Measurements from ENCODE around the gene SPATA2L. TPM values are rescaled to one million over a fixed set of nuclear protein-coding genes. Genes with fewer than 3 reads are reported as not detected.

The SPATA2L gene
- total RNA-seq, 1 donor from 2014 or later, result 18.6 TPM

DNA sequence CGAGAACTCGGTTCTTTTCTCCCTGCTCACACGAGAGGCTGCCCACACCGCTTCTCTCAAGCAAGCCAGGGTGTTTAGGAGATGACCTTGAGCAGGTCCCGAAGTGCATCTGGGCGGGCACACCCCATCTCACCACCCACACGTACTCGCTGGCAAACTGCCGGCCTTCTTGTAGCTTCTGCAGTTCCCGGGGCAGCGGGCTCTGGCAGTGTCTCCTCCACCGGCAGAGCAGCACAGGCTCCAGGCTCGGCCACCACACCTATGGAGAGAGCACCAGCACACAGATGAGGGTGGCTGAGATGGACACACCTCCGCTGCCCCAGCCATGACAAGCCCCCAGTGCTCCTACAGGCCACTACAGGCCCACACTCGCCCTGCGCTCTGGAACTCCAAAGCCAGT lies 43.3 kb upstream of the SPATA2L start:
- Mint-ChIP-seq H3K27ac (ENCODE audit: unreplicated experiment) (no peak overlapping the region), H3K4me3 (ENCODE audit: unreplicated experiment) (no peak overlapping the region), H3K27me3 (ENCODE audit: unreplicated experiment) (no peaks in the 10 kb centered on the region), H3K36me3 (ENCODE audit: unreplicated experiment) (no peaks in the 10 kb centered on the region), H3K4me1 (ENCODE audit: low read depth, unreplicated experiment) (no peaks in the 10 kb centered on the region), H3K9me3 (ENCODE audit: unreplicated experiment) (peaks cover 3% of the 10 kb centered on the region)
- no peak for TF ChIP-seq CTCF (IDR thresholded peaks at IDR 0.05; ENCODE audit: partially characterized antibody, unreplicated experiment)
- DNase-seq, result no peak

DNA sequence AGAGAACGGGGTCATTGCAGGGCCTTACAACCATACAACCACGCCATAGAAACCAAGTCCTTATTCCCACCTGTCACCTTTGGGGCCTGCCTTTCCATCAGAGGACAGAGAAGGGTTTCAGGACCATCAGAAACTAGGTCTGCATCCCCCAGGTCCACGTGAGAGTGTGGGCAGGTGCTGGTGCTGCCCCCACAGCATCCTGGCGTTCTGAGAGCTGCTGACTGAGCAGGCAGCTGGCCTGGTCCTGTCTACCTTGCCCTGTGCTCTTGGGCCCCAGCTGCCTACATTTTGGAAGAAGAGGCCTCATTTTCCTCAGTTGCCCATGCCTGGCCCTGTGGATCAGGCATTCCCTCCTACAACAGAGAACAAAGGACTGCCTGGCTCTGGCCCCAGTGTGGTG lies 41.4 kb upstream of the SPATA2L start:
- H3K36me3 Mint-ChIP-seq (ENCODE audit: unreplicated experiment), result peaks cover under 1% of the 10 kb centered on the region
- no peaks in the 10 kb centered on the region for H3K4me1 Mint-ChIP-seq (ENCODE audit: low read depth, unreplicated experiment)

GRCh38 chr16:89741342-89742014 lies 40.0 kb upstream of the SPATA2L start:
- no peaks in the 10 kb centered on the region for H3K4me1 Mint-ChIP-seq (ENCODE audit: low read depth, unreplicated experiment)
- H3K27ac Mint-ChIP-seq (ENCODE audit: unreplicated experiment), result no peak overlapping the region
- no peak for DNase-seq
- TF ChIP-seq CTCF (IDR thresholded peaks at IDR 0.05; ENCODE audit: partially characterized antibody, unreplicated experiment), result no peak
- H3K27me3 Mint-ChIP-seq (ENCODE audit: unreplicated experiment), result no peaks in the 10 kb centered on the region
- no peak overlapping the region for H3K4me3 Mint-ChIP-seq (ENCODE audit: unreplicated experiment)
- H3K9me3 Mint-ChIP-seq (ENCODE audit: unreplicated experiment), result peaks cover 1% of the 10 kb centered on the region
- peaks cover 5% of the 10 kb centered on the region for H3K36me3 Mint-ChIP-seq (ENCODE audit: unreplicated experiment)

More for the DNA sequence above, 41.4 kb upstream of the SPATA2L start:
- TF ChIP-seq CTCF (IDR thresholded peaks at IDR 0.05; ENCODE audit: partially characterized antibody, unreplicated experiment), result no peak
- no peaks in the 10 kb centered on the region for H3K27me3 Mint-ChIP-seq (ENCODE audit: unreplicated experiment)
- no peak overlapping the region for H3K4me3 Mint-ChIP-seq (ENCODE audit: unreplicated experiment)
- H3K9me3 Mint-ChIP-seq (ENCODE audit: unreplicated experiment), result peaks cover 1% of the 10 kb centered on the region
- DNase-seq, result no peak
- no peak overlapping the region for H3K27ac Mint-ChIP-seq (ENCODE audit: unreplicated experiment)

GRCh38 chr16:89739383-89739782 lies 37.9 kb upstream of the SPATA2L start:
- no peak overlapping the region for H3K4me3 Mint-ChIP-seq (ENCODE audit: unreplicated experiment)
- no peak for DNase-seq
- no peaks in the 10 kb centered on the region for H3K4me1 Mint-ChIP-seq (ENCODE audit: low read depth, unreplicated experiment)
- peaks cover 5% of the 10 kb centered on the region for H3K36me3 Mint-ChIP-seq (ENCODE audit: unreplicated experiment)
- H3K9me3 Mint-ChIP-seq (ENCODE audit: unreplicated experiment), result no peaks in the 10 kb centered on the region
- H3K27me3 Mint-ChIP-seq (ENCODE audit: unreplicated experiment), result no peaks in the 10 kb centered on the region
- no peak overlapping the region for H3K27ac Mint-ChIP-seq (ENCODE audit: unreplicated experiment)
- TF ChIP-seq CTCF (IDR thresholded peaks at IDR 0.05; ENCODE audit: partially characterized antibody, unreplicated experiment), result no peak

DNA sequence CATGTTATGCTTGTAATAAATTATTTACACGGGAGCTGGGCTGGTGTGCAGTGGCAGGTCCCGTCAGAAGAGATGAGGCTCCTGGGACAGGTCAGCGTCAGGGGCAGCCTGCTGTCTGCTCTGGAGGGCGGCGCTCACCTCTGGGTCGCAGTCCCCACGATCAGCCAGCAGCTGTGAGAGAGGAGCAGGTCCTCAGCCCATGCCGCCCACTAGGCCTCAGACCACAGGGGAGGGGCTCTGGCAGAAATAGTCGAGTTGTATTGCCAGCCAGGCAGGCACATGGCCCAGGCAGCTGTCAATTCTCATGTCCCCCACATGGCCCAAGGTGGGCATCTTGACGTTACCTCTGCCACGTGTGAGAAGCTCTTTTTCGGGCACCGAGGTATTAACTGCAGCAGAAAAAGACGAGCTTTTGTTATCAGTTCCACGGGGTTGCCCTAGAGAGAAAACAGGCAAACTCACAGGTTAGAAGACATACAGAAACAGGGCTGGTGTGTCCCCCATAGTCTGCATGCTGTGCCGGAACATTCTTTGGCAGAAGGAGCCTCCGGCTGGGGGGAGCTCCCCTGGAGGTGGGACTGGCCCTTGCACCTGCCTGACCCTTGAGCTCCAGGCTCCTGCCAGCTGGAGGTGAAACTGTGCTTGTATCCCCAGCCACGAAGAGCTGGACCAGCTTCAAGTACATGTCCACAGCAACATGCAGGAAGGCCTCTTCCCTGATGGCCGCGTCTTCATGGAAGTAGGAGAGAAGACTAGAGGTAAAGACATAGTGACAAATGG lies 37.2 kb upstream of the SPATA2L start:
- Mint-ChIP-seq H3K27me3 (ENCODE audit: unreplicated experiment) (no peaks in the 10 kb centered on the region), H3K9me3 (ENCODE audit: unreplicated experiment) (no peaks in the 10 kb centered on the region), H3K36me3 (ENCODE audit: unreplicated experiment) (peaks cover 5% of the 10 kb centered on the region), H3K4me1 (ENCODE audit: low read depth, unreplicated experiment) (no peaks in the 10 kb centered on the region), H3K4me3 (ENCODE audit: unreplicated experiment) (no peak overlapping the region), H3K27ac (ENCODE audit: unreplicated experiment) (no peak overlapping the region)
- DNase-seq, result no peak
- TF ChIP-seq CTCF (IDR thresholded peaks at IDR 0.05; ENCODE audit: partially characterized antibody, unreplicated experiment), result no peak

All from glutamatergic neuron (in vitro differentiated cells).